HTERT RPE-1 (cell line): Measurements from ENCODE around the gene CYP2A6.
"Not testable (repeated sequence)": the region's sequence is repeated elsewhere in the genome, so short reads cannot be mapped to it uniquely, and the experiment has no call there.

Source experiments
- in situ Hi-C: fragments of 300-500 bp; cut with MboI; formaldehyde crosslinking; loops from 4 replicates; pipeline ENCODE4 v1.14.3; 2020; ENCODE audit warnings: low sequenced_read_pairs

Gene CYP2A6

DNA sequence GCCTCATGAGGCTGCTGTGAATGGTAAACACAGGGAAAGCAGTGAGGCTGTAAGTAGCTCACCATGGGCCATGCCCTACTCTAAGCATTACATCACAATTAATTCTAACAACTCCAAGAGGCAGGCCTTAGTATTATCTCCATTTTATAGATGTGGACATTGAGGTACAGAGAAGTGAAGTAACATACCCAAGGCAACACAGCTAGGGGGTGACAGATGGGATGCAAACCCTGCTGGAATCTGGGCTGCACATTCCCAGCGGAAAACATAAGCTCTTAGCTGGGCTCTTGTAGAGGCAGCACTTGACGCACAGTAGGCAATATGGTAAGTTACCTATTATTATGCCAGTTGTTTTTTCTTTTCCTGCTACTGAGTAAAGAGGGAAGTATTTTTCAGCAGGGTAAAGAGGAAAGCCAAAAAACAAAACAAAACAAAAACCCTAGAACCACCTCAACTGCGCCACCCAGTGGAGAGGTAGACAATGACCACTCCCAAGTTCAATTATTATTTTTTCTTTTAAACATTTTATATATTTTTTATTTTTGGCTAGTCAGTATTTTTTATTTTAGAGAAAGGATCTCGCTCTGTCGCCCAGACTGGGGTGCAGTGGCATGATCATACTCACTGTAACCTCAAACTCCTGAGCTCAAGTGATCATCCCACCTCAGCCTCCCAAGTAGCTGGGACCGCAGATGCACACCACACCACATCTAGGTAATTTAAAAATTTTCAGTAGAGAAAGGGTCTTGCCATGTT is 30.6 kb downstream of the CYP2A6 start:
- in situ Hi-C loops = not testable (repeated sequence)

GRCh38 chr19:40818480-40819399 is 31.5 kb downstream of the CYP2A6 start:
- in situ Hi-C loops = not testable (repeated sequence)

DNA sequence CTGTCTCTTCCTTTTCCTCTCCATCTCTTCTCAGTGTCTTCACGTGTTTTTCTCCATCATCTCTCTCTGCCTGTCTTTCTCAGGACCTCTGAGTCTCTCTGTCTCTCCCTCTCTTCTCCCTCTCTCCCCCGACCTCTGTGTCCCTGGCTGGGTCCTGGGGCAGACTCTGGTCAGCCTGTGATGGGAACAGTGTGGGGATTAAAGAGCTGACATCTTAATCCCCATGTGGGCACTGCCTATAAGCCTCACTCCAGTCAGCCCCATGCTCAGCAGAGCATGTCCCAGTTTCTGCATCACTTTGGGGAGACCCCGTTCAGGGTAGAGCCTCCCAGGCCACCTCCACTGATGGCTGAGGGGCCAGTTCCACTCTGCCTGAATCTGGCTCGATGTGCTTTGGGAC is 35.0 kb downstream of the CYP2A6 start:
- in situ Hi-C loops = no loop called here

DNA sequence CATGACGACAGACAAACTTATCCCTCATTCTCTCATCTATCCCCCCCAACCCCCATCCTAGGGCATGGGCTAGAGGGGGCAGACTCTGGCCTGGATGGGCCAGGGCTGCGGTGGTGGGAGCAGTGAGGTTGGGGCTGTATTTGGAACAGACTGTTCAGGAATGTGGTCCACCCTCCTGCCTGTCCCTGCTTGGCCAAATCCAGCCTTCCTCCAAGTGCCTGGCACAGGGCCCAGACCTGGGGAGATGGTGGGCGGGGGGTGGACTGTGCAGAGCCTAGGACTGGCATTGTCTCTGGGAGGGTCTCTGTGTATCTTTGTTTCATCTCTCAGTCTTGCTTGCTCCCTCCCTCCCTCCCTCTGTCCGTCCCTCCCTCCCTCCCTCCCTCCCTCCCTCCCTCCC is 37.1 kb downstream of the CYP2A6 start:
- in situ Hi-C loops = no loop called here

- in situ Hi-C loops = not testable (repeated sequence)
Observed at GRCh38 chr19:40812571-40812970, 37.7 kb downstream of the CYP2A6 start.

DNA sequence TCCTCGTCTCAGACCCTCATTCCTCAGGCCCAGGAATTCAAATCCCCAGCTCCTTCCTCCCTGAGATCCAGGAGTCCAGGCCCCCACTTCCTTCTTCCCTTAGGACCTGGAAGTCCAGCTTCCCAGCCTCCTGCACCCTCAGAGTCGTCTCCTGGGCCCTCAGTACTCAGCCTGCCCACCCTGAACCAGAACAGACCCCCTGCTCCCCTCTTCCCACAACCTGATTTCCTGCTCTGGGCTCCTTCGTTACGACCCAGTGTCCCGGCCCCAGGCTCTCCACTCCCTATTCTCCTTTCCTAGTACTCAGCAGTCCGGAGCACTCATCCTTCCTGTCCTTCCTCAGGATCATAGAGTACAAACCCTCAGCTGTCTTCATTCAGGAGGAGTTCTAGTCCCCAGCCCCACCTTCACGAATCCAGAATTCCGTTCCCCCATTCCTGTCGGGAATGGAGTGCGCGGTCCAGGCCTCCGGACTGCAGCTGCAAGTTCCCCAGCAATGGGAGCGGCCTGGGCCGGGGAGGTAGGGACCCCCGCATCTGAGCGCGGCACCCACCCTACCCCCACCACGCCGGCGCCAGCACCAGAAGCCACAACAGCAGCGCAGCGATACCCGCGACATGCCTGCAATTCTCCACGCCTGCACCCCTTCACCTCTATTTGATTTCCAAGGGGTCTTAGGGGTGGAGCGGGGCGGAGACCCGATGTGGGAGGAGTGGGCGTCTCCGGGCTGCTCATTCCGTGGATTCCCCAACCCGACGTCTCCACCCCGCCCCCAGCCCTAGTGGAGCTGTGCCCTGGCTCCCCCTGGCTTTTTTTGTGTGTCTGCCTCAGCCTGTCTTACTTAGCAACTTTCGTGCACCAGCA is 38.5 kb downstream of the CYP2A6 start:
- in situ Hi-C loops = no loop called here

GRCh38 chr19:40810649-40811408 is 39.4 kb downstream of the CYP2A6 start:
- in situ Hi-C loops = not testable (repeated sequence)

- in situ Hi-C loops = no loop called here
Observed at GRCh38 chr19:40810160-40810559, 40.1 kb downstream of the CYP2A6 start.

DNA sequence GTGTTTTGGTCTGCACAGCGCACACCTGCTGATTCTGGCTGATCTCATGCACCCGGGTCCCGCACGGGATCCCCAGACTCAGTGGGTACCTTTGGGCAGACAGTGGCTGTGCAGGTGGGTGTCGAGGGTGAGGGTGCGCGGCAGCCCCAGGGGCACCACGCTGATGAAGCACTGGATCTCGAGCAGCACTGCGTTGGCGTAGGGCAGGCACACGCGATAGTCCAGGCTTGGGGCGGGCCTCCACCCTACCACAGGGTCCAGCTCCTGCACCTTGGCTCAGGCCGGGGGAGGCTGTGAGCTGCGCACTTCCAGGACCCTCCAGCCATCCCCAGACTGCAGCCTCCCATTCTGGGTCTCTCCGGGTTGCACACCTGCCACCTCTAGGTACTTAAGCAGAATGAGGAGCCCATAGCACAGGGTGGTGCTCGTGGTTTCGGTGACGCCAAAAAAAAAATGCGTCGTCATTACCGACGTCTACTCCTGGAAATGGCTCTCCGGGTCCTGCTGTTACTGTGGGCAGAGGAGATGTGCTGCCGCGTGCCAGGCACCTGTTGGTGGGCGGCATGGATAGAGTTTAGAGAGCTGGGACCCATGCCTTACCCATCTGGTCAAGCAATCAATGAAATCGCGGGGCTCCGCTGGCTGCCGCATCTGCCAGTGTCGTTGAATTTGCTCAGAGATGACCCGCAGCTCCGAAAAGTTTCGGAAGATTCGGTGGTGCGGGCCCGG is 40.7 kb downstream of the CYP2A6 start:
- in situ Hi-C loops = no loop called here

DNA sequence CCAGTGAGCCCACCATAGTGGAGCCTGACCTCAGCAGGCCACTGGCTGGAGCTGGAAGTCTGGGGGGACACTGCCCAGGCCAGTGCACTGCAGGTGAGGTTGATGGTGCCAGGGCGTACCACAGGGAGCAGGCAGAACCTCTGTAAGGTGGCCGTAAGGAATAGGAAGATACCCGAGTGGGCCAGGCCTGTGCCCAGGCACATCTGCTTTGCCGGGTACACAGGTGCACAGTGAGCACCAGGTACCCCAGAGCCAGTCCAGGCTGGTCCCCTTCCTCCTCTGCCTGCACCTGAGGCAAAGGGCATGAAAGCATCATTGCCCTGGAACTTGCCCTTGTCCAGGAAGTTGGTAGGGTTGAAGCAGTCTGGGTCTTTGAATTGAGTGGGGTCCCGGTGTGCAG is 41.8 kb downstream of the CYP2A6 start:
- in situ Hi-C loops = no loop called here

- in situ Hi-C loops = no loop called here
Observed at GRCh38 chr19:40808021-40808325, 42.3 kb downstream of the CYP2A6 start.

DNA sequence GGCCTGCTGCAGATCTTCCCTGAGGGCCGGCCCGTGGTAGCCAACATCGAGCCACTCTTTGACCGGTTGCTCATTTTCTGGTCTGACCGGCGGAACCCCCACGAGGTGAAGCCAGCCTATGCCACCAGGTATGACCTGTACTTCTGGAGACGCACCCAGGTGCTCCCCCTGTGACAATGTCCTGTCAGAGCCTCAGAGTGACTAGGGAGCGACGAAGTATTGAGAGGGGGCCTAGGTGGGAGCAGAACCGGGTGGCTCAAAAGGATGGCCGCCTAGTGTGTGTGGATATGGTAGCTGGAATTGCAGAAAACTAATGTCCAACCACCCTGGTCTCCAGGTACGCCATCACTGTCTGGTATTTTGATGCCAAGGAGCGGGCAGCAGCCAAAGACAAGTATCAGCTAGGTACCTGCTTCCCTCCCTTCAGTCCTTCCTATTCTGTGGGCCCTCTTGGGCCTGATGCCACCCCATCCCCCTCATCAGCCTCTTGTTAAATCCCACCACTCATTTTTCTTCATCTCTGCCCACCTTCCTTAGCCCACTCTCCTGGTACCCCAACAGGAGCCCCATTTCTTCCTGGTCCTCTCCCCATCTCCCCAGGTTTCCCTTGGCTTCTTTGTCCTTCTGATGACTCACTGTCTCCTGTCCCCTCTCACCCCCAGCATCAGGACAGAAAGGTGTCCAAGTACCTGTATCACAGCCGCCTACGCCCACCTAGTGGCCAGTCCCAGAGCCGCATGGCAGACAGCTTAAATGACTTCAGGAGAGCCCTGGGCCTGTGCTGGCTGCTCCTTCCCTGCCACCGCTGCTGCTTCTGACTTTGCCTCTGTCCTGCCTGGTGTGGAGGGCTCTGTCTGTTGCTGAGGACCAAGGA is 42.9 kb downstream of the CYP2A6 start:
- in situ Hi-C loops = no loop called here

DNA sequence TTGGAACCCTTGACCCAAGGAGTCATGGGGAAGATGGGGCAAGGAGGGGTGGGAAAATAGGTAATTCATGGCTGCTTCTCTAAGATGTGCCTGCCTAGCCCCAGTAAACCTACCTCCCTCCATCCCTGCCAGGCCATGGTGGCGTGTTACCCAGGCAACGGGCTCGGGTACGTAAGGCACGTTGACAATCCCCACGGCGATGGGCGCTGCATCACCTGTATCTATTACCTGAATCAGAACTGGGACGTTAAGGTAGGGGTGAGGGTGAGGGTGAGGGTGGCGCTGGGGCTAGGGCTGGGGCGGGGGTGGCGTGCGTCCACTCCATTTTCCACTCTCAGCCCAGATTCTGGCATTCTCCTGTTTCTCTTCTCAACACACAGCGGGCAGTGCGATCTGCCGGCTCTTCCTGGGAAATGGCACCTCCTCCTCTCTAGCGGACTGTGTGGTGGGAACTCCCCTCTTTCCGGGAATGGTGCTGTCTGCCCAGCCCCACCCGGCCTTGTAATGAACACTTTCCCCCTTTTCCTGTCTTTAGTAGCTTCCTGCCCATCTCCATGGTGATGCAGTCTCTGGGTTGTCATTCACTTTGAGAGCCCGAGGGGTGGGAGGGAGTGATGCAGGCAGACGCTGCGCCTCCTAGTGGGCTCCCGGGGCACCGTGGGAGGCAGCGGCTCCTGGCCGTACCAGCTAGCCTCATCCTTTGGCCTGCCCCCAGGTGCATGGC is 43.7 kb downstream of the CYP2A6 start:
- in situ Hi-C loops = no loop called here

GRCh38 chr19:40805258-40805868 is 44.9 kb downstream of the CYP2A6 start:
- in situ Hi-C loops = no loop called here

GRCh38 chr19:40804783-40805242 is 45.4 kb downstream of the CYP2A6 start:
- in situ Hi-C loops = no loop called here

- in situ Hi-C loops = no loop called here
Observed at GRCh38 chr19:40803857-40804782, 46.1 kb downstream of the CYP2A6 start.
